ENCODE results near the gene HAND2.

- TF ChIP-seq REST (IDR thresholded peaks at IDR 0.05; ENCODE audit: insufficient read depth in 1 of 2, low read depth in 2 of 2, low read length in 2 of 2) (no peak), POLR2AphosphoS5 (IDR thresholded peaks at IDR 0.05; ENCODE audit: low read depth, low read length) (no peak), TAF1 (IDR thresholded peaks at IDR 0.05; ENCODE audit: borderline replicate concordance, insufficient read depth, low read length) (no peak), SIN3A (IDR thresholded peaks at IDR 0.05; ENCODE audit: borderline replicate concordance, insufficient read depth, low read length) (no peak)
Measured at GRCh38 chr4:173509036-173510001, 20.7 kb downstream of the HAND2 start.

Data from PFSK-1 (cell line).